Brain microvascular endothelial cell (primary cell): Measurements from ENCODE around the gene TWF2.
A peak's percentile ranks its signal among the peaks of the same experiment; 100 is the strongest.

Source experiments
- DNase-seq: peaks from one replicate; pipeline ENCODE4 v3.0.0-alpha.2; 2020
- H3K27ac ChIP-seq: fragments of 250-450 bp; sonication (Bioruptor Pico); 2 replicates; pipeline ENCODE4 v1.5.1; 2020; ENCODE audit warnings: mild to moderate bottlenecking, moderate library complexity
- H3K27me3 ChIP-seq: fragments of 250-450 bp; sonication (Bioruptor Pico); replicated peaks from 2 replicates; pipeline ENCODE4 v1.5.1; 2020; ENCODE audit warnings: mild to moderate bottlenecking
- H3K36me3 ChIP-seq: fragments of 250-450 bp; sonication (Bioruptor Pico); replicated peaks from 2 replicates; pipeline ENCODE4 v1.5.1; 2020; ENCODE audit warnings: mild to moderate bottlenecking
- H3K4me3 ChIP-seq: 2 replicates; pipeline ENCODE4 v1.5.1; 2011; ENCODE audit warnings: low read depth, mild to moderate bottlenecking, control low read depth, low read length, moderate library complexity
- in situ Hi-C: cut with HindIII; loops from 2 replicates; pipeline ENCODE4 v1.10.0; 2017; ENCODE audit warnings: low sequenced_read_pairs, low pct_ligation_motif_present
- TF ChIP-seq, protein P1 (sequence below): IDR thresholded peaks from 2 replicates; pipeline ENCODE4 v1.5.1; 2011; ENCODE audit warnings: low read depth, mild to moderate bottlenecking, moderate library complexity, low read length, control low read depth, inconsistent platforms; ENCODE audit errors: missing control alignments

The TWF2 gene

DNA sequence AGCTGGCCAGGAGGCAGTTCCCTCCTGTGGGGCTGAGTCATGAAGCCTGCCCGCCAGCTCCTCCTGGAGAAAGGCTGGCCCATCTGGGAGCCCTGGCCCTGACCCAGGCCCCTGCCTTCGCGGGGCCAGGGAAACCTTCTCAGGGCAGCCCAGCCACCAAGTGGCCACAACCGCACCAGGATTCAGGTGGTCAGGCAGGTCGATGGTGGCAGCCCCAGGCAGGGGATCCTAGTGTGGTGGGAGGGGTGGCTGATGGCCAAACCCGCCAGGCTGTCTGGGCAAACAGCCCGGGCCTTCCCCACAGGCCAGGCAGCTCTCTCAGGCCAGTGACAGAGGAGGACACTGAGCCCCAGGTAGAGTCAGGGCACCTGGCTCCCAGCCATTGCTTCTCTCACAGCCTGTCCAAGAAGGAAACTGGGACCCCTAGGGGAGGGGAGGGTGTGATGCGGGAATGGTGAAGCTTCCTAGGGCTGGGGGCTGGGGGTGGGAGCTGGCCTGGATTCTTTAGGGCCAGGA is 1.2 kb downstream of the TWF2 start:
- Histone ChIP-seq H3K27ac (peak overlapping the region; percentile 72), H3K4me3 (peak overlapping the region; percentile 93), H3K36me3 (peaks cover 21% of the 10 kb centered on the region), H3K27me3 (no peaks in the 10 kb centered on the region)
- TF ChIP-seq, protein P1, sequence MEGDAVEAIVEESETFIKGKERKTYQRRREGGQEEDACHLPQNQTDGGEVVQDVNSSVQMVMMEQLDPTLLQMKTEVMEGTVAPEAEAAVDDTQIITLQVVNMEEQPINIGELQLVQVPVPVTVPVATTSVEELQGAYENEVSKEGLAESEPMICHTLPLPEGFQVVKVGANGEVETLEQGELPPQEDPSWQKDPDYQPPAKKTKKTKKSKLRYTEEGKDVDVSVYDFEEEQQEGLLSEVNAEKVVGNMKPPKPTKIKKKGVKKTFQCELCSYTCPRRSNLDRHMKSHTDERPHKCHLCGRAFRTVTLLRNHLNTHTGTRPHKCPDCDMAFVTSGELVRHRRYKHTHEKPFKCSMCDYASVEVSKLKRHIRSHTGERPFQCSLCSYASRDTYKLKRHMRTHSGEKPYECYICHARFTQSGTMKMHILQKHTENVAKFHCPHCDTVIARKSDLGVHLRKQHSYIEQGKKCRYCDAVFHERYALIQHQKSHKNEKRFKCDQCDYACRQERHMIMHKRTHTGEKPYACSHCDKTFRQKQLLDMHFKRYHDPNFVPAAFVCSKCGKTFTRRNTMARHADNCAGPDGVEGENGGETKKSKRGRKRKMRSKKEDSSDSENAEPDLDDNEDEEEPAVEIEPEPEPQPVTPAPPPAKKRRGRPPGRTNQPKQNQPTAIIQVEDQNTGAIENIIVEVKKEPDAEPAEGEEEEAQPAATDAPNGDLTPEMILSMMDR = no peak
- peak; percentile 81 for DNase-seq
- in situ Hi-C loops = no loop called here

DNA sequence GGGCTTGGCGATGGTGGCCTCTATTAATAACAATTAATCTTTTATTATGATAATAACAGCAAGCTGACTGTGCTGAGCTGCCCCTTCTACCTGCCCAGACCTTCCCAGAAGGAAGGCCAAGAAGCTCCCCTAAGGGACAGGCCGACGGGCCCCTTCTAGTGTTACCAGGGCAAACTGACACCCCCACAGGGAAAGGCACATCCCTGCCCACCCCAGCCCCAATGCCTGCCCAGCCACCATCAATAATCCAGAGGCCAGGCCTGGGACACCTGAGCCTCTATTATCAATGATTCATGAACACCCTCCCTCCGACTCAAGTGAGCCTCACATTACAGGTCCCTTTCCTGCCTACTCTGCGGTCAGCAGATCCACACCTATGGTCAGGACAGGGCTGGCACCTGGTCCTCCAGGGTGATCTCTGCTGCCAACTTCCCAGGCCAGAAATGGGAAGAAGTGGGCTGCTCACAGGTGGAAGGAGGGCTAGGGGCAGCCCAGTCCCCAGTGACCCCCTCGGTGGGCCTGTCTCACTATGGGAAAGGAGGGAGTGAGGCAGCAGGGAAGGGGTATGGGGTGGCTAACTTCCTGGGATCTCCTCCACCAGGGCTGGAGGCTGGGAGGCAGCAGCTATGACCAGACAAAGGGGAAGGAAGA is 1.8 kb downstream of the TWF2 start:
- no peak for DNase-seq
- Histone ChIP-seq H3K36me3 (peaks cover 27% of the 10 kb centered on the region), H3K4me3 (peak overlapping the region; percentile 93), H3K27ac (peak overlapping the region; percentile 72), H3K27me3 (no peaks in the 10 kb centered on the region)
- TF ChIP-seq, protein P1 = no peak
- in situ Hi-C loops = no loop called here

DNA sequence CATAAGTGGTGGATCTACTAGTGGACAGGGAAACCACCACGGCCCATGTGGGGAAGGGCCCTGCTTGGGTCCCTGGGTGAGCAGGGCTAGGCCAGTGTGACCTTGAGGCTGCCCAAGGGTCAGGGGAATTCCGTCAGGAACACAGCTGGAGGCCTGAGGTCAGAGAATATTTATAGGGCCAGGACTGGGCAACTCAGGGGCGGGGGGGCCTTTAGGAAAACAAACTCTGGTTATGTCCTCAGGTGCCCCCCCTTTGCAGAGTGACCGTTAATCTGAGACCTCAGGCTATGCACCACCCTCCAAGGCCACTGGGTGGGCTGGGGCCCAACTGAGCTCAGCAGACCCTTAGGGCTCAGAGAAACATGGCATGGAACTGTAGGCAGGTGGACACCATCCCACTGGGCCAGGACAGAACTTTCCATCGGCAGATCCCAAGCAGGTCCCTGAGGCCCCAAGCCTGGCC is 2.5 kb downstream of the TWF2 start:
- H3K4me3 ChIP-seq = no peak overlapping the region
- H3K27me3 ChIP-seq = no peaks in the 10 kb centered on the region
- peaks cover 34% of the 10 kb centered on the region for H3K36me3 ChIP-seq
- DNase-seq = no peak
- in situ Hi-C loops = no loop called here
- H3K27ac ChIP-seq = no peak overlapping the region
- TF ChIP-seq, protein P1 = peak; percentile 20

DNA sequence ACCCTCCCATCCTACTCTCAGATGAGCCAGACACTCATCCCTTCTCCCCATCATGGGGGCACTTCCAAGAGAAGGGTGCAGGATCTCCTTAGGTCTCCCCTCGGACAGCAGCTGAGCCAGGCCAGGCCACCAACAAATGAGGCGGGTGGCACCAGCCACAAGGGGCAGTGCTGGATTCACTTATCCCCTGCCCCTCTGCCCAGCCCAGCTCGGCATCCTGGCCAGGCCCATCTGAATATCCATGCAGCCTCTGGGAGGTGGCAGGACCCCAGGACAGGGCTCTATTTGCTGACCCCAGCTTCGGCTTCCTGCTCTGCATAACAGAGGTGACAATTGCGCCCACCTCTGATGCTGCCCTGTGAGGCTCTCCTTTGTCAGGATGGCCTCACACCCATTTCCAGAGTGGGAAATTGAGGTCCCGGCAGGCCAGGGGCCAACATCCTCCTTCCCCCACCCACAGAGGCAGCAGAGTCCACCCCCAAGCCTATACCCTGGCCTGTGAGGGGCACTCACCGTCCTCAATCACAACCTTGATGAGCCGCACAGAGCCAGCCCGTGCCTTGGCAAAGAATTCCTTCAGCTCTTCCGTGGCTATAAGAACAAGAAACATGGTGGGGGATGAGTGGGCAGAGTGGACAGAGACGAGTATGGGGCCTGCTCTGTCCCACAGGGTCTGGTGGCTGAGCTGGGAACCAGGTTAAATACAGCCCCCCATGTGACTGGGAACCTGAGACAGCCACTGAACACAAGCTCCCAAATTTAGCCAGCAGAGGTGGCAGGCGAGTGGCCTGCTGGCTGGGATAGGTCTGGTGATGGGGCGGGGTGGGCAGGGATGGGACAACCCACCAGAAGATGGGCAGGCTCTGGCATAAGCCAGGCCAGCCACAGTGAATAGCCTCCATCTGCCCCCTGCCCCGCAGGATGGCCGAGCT is 4.2 kb downstream of the TWF2 start:
- TF ChIP-seq, protein P1 = peak; percentile 8
- Histone ChIP-seq H3K27ac (no peak overlapping the region), H3K27me3 (no peaks in the 10 kb centered on the region), H3K4me3 (no peak overlapping the region), H3K36me3 (peaks cover 51% of the 10 kb centered on the region)
- in situ Hi-C loops = no loop called here
- no peak for DNase-seq

DNA sequence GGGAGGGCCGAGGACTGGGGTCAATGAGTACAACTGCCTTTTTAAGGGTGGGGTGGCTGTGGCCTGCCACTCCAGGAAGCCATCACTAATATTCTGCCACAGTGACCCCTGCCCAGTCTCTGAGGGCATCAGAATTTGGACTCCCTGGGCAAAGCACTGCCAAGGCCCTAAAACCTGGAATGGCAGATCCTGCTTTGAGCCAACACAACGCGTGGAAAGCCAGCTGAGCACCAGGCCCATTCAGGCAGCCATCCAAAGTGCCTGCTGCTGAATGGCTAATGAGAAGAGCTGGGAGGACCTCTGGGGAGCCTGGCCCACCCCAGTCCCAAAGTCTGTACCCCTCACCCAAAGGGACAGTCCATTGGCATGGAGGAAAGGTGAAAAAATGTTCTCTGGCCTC is 5.0 kb downstream of the TWF2 start:
- H3K36me3 ChIP-seq = peaks cover 59% of the 10 kb centered on the region
- no peak overlapping the region for H3K27ac ChIP-seq
- H3K4me3 ChIP-seq = no peak overlapping the region
- in situ Hi-C loops = no loop called here
- no peaks in the 10 kb centered on the region for H3K27me3 ChIP-seq
- TF ChIP-seq, protein P1 = no peak
- no peak for DNase-seq
